ENCODE results near the gene CFAP107.

The CFAP107 gene

DNA sequence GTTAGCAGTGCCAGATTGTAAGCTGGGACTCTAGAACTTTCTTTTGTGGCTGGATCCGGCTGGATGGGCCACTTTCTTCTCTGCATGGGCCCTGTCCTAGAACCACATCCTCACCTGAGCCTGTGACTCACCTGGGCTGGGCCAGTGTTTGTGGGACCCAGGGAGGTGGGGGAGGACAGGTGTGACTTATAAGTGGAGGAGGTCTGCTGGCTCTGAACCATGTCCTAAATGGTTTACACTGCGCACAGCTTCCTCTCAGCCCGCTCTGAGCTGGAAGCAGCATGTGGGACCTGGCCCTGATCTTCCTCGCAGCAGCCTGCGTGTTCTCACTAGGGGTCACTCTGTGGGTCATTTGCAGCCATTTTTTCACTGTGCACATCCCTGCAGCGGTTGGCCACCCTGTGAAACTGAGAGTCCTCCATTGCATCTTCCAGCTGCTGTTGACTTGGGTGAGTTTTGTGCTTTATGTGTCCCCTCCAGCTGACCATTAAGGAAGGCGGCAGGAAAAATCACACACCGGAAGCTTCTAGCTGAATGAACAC is 30.0 kb upstream of the CFAP107 start, which contains the start of gene AADACL3:
Gene AADACL3 (plus strand): TSS at position 215 of the 542 bp plus-strand sequence. CDS start 67 bp downstream, at position 282.
- Histone ChIP-seq H3K9ac (ENCODE audit: low read length) (no peak within 1 kb of the TSS), H4K20me1 (ENCODE audit: insufficient read depth, low read length) (no peaks in the 10 kb centered on the region), H3K36me3 (ENCODE audit: insufficient read depth, low read length) (no peaks in the 10 kb centered on the region), H3K9me3 (ENCODE audit: low read length) (no peaks in the 10 kb centered on the region), H3K4me3 (ENCODE audit: low read depth, low read length, poor library complexity, severe bottlenecking) (no peak within 1 kb of the TSS), H3K9me2 (ENCODE audit: low read depth, low read length) (no peaks in the 10 kb centered on the region), H3F3A (ENCODE audit: insufficient read depth, low read length) (no peaks in the 10 kb centered on the region), H3K4me1 (ENCODE audit: insufficient read depth, low read length, severe bottlenecking) (no peaks in the 10 kb centered on the region), H3K79me2 (ENCODE audit: insufficient read depth, low read length) (no peaks in the 10 kb centered on the region), H3K27me3 (ENCODE audit: insufficient read depth, low read length) (no peaks in the 10 kb centered on the region), H2AFZ (ENCODE audit: low read length) (no peak within 1 kb of the TSS), H3K4me2 (ENCODE audit: low read length) (no peak within 1 kb of the TSS), H3K27ac (ENCODE audit: low read depth, low read length, poor library complexity, severe bottlenecking) (no peak within 1 kb of the TSS)
- TF ChIP-seq, protein P1, sequence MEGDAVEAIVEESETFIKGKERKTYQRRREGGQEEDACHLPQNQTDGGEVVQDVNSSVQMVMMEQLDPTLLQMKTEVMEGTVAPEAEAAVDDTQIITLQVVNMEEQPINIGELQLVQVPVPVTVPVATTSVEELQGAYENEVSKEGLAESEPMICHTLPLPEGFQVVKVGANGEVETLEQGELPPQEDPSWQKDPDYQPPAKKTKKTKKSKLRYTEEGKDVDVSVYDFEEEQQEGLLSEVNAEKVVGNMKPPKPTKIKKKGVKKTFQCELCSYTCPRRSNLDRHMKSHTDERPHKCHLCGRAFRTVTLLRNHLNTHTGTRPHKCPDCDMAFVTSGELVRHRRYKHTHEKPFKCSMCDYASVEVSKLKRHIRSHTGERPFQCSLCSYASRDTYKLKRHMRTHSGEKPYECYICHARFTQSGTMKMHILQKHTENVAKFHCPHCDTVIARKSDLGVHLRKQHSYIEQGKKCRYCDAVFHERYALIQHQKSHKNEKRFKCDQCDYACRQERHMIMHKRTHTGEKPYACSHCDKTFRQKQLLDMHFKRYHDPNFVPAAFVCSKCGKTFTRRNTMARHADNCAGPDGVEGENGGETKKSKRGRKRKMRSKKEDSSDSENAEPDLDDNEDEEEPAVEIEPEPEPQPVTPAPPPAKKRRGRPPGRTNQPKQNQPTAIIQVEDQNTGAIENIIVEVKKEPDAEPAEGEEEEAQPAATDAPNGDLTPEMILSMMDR (IDR thresholded peaks at IDR 0.05; ENCODE audit: low read length): no peak
- TF ChIP-seq EZH2 (IDR thresholded peaks at IDR 0.05; ENCODE audit: borderline replicate concordance, low read length): no peak

DNA sequence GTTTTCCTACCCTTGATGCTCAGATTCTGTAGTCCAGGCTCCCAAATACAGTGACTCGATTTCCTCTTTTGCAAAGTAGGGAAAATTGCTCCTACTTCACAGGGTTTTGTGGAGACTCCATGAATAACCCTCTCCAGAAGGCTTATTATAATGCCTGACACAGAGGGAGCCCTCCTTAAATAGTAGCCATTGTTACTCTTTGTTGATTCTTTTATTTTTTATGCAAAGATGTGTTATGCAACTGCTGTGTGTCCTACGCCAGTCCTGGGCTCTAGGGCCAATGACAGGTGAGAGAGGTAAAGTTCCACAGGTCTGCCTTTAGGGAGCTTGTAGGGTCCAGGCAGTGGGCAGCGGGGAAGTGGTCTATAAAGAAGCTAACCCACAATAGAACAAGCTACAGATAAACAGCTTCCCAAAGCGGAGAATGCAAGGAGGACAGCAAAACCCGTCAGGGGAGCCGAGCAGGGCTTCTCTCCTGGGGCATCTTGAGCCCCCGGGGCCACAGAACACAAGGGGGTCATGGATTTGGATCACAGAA is 28.6 kb upstream of the CFAP107 start:
- Histone ChIP-seq H3K9me2 (ENCODE audit: low read depth, low read length) (no peaks in the 10 kb centered on the region), H3K4me1 (ENCODE audit: insufficient read depth, low read length, severe bottlenecking) (no peaks in the 10 kb centered on the region), H3K36me3 (ENCODE audit: insufficient read depth, low read length) (no peaks in the 10 kb centered on the region), H3K27ac (ENCODE audit: low read depth, low read length, poor library complexity, severe bottlenecking) (no peak overlapping the region), H3K27me3 (ENCODE audit: insufficient read depth, low read length) (no peaks in the 10 kb centered on the region), H3K79me2 (ENCODE audit: insufficient read depth, low read length) (no peaks in the 10 kb centered on the region), H3K9me3 (ENCODE audit: low read length) (no peaks in the 10 kb centered on the region), H2AFZ (ENCODE audit: low read length) (no peak overlapping the region), H4K20me1 (ENCODE audit: insufficient read depth, low read length) (no peaks in the 10 kb centered on the region), H3K4me3 (ENCODE audit: low read depth, low read length, poor library complexity, severe bottlenecking) (no peak overlapping the region), H3F3A (ENCODE audit: insufficient read depth, low read length) (no peaks in the 10 kb centered on the region), H3K4me2 (ENCODE audit: low read length) (no peak overlapping the region), H3K9ac (ENCODE audit: low read length) (no peak overlapping the region)
- TF ChIP-seq, protein P1 (IDR thresholded peaks at IDR 0.05; ENCODE audit: low read length): no peak
- no peak for TF ChIP-seq EZH2 (IDR thresholded peaks at IDR 0.05; ENCODE audit: borderline replicate concordance, low read length)

DNA sequence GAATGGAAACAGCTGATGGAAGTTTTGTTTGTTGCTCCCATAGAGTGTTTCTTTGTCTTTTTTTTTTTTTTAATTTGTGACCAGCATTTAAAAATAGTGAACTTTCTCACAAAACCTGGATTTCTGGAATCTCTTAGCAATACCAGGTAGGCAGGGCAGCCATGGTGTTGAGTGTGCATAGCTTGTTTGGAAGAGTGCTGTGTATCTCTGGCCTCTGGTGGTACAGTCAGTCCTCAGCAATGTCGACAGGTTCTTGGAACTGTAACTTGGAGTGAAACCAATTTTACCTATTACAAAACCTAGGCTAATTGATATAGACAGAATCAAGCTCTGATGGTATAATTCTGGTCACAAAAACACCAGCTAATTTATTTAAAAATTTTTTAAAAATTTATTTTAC is 23.4 kb upstream of the CFAP107 start:
- H3K9me3 ChIP-seq (ENCODE audit: low read length): no peaks in the 10 kb centered on the region
- no peak overlapping the region for H3K4me2 ChIP-seq (ENCODE audit: low read length)
- H3K4me3 ChIP-seq (ENCODE audit: low read depth, low read length, poor library complexity, severe bottlenecking): no peak overlapping the region
- H3K27ac ChIP-seq (ENCODE audit: low read depth, low read length, poor library complexity, severe bottlenecking): no peak overlapping the region
- no peaks in the 10 kb centered on the region for H4K20me1 ChIP-seq (ENCODE audit: insufficient read depth, low read length)
- no peak overlapping the region for H2AFZ ChIP-seq (ENCODE audit: low read length)
- no peaks in the 10 kb centered on the region for H3K27me3 ChIP-seq (ENCODE audit: insufficient read depth, low read length)
- no peaks in the 10 kb centered on the region for H3F3A ChIP-seq (ENCODE audit: insufficient read depth, low read length)
- no peak for TF ChIP-seq EZH2 (IDR thresholded peaks at IDR 0.05; ENCODE audit: borderline replicate concordance, low read length)
- TF ChIP-seq, protein P1 (IDR thresholded peaks at IDR 0.05; ENCODE audit: low read length): no peak
- H3K36me3 ChIP-seq (ENCODE audit: insufficient read depth, low read length): no peaks in the 10 kb centered on the region
- H3K9me2 ChIP-seq (ENCODE audit: low read depth, low read length): no peaks in the 10 kb centered on the region
- no peak overlapping the region for H3K9ac ChIP-seq (ENCODE audit: low read length)
- H3K79me2 ChIP-seq (ENCODE audit: insufficient read depth, low read length): no peaks in the 10 kb centered on the region
- no peaks in the 10 kb centered on the region for H3K4me1 ChIP-seq (ENCODE audit: insufficient read depth, low read length, severe bottlenecking)

Measured in OCI-LY1 (cell line).